Esophagus muscularis mucosa (tissue), 4 donors: ENCODE results near the gene GCNT4. TPM values are rescaled to one million over a fixed set of nuclear protein-coding genes. Genes with fewer than 3 reads are reported as not detected.

Experiments used
- DNase-seq: peaks from one replicate; pipeline ENCODE4 v3.0.0-alpha.2; 2017; ENCODE audit errors: extremely low spot score
- H3K27ac ChIP-seq, 4 donors: fragments of 200-600 bp; sonication (generic); replicated peaks in 1 of 4; 1 replicate in 3 of 4; 2 replicates in 1 of 4; pipeline ENCODE4 v1.5.1; 2016 to 2019; ENCODE audit warnings: mild to moderate bottlenecking in 1 of 4
- H3K27me3 ChIP-seq, 4 donors: fragments of 200-600 bp; sonication (generic); one replicate each; pipeline versions ENCODE4 v1.5.1 to v1.6.0; 2016 to 2019
- H3K36me3 ChIP-seq, 4 donors: fragments of 200-600 bp; sonication (generic); one replicate each; pipeline ENCODE4 v1.5.1; 2016 to 2019
- H3K4me1 ChIP-seq, 4 donors: fragments of 200-600 bp; sonication (generic); one replicate each; pipeline ENCODE4 v1.5.1; 2016 to 2019
- H3K4me3 ChIP-seq, 4 donors: fragments of 200-600 bp; sonication (generic); 1 replicate in 2 of 4; 2 replicates in 2 of 4; pipeline ENCODE4 v1.5.1; 2016 to 2019; ENCODE audit warnings: mild to moderate bottlenecking in 4 of 4, moderate library complexity in 1 of 4
- H3K9me3 ChIP-seq, 4 donors: fragments of 200-600 bp; sonication (generic); 1 replicate in 3 of 4; 2 replicates in 1 of 4; pipeline ENCODE4 v1.5.1; 2016 to 2019
- EP300 ChIP-seq: sonication (generic); formaldehyde crosslinking; IDR thresholded peaks from one replicate; pipeline ENCODE4 v1.6.1; 2017; ENCODE audit warnings: antibody characterized with exemption
- POLR2A ChIP-seq: fragments of 450-650 bp; IDR thresholded peaks from one replicate; pipeline ENCODE4 v1.6.1; 2017; ENCODE audit warnings: antibody characterized with exemption, moderate library complexity, mild to moderate bottlenecking, low read depth
- POLR2AphosphoS5 ChIP-seq, 2 donors: sonication (generic); formaldehyde crosslinking; IDR thresholded peaks; one replicate each; pipeline ENCODE4 v1.6.1; 2017; ENCODE audit warnings: antibody characterized with exemption in 2 of 2
- WGBS: methylation state at CpG from one replicate; pipeline ENCODE4 v1.1.5; 2018; 5-methylcytosine and 5-hydroxymethylcytosine counted together
- intact Hi-C: fragments of 100-400 bp; cut with DNase I; formaldehyde crosslinking; loops from one replicate; pipeline ENCODE4 v1.15.1; 2023
- total RNA-seq, 4 donors: library from RNA; depleted of rRNA; stranded (reverse); fragments of >200 nt; gene quantifications; one replicate each; pipeline versions ENCODE4 v1.1.0 to v1.2.1, GENCODE V29; 2016
- TF ChIP-seq, protein P1 (sequence below), 3 experiments: fragments of 200-600 bp in 2 of 3; fragments of 450-650 bp in 1 of 3; sonication (generic) in 2 of 3; IDR thresholded peaks; one replicate each; pipeline ENCODE4 v1.5.1; 2017 to 2019; ENCODE audit warnings: antibody characterized with exemption in 3 of 3, mild to moderate bottlenecking in 2 of 3, moderate library complexity in 1 of 3

The GCNT4 gene
- total RNA-seq, 4 donors from 2014 or later, result 3.6 to 7.8 (median 4.9) TPM

DNA sequence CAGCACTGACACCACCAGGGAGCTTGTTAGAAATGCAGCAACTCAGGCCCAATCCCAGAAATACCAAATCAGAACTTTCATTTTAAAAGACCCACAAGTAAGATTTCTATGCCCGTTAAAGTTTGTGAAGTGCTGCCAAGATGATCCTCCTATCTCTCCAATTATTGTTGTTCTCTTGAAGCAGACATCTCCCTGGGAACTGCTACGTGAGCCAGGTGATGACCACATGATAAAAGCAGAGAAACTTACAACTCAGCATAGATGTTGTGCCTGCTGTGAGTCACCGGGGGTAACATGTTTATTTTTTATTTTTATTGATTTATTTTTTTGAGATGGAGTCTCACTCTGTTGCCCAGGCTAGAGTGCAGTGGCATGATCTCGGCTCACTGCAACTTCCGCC is 34.4 kb downstream of the GCNT4 start:
- Histone ChIP-seq H3K4me1 (no peaks in the 10 kb centered on the region), H3K4me3 (no peak overlapping the region), H3K27ac (no peak overlapping the region), H3K36me3 (no peaks in the 10 kb centered on the region), H3K27me3 (no peaks in the 10 kb centered on the region), H3K9me3 (no peaks in the 10 kb centered on the region)
- intact Hi-C loops, result no loop called here
- TF ChIP-seq, protein P1, sequence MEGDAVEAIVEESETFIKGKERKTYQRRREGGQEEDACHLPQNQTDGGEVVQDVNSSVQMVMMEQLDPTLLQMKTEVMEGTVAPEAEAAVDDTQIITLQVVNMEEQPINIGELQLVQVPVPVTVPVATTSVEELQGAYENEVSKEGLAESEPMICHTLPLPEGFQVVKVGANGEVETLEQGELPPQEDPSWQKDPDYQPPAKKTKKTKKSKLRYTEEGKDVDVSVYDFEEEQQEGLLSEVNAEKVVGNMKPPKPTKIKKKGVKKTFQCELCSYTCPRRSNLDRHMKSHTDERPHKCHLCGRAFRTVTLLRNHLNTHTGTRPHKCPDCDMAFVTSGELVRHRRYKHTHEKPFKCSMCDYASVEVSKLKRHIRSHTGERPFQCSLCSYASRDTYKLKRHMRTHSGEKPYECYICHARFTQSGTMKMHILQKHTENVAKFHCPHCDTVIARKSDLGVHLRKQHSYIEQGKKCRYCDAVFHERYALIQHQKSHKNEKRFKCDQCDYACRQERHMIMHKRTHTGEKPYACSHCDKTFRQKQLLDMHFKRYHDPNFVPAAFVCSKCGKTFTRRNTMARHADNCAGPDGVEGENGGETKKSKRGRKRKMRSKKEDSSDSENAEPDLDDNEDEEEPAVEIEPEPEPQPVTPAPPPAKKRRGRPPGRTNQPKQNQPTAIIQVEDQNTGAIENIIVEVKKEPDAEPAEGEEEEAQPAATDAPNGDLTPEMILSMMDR (IDR thresholded peaks at IDR 0.05), result no peak
- no peak for TF ChIP-seq EP300
- no peak for TF ChIP-seq POLR2A
- TF ChIP-seq POLR2AphosphoS5 (IDR thresholded peaks at IDR 0.05), result no peak
- 75% methylated on average over 5 of the region's 5 CpGs for WGBS
- DNase-seq, result peak; percentile 72

DNA sequence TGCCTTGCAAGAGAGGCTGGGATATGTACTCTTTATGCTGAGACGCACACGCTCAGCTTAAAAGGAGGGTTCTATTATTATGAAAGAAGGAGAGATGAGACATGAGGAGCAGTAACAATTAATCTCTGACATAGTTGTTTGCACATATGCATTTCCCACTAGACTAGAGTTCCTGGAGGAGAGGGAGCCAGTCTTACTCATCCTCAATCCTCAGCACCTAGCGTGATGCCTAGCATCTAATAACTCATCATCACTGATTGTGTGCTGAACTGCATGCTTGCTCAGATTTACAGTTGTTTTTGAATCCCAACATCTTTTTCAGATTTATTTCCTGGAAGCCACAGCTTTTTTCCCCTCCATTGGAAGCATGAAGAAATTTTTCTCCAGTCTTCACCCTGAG is 35.5 kb downstream of the GCNT4 start:
- Histone ChIP-seq H3K36me3 (no peaks in the 10 kb centered on the region), H3K9me3 (no peaks in the 10 kb centered on the region), H3K4me3 (no peak overlapping the region), H3K27ac (no peak overlapping the region), H3K27me3 (no peaks in the 10 kb centered on the region), H3K4me1 (no peaks in the 10 kb centered on the region)
- TF ChIP-seq POLR2A (no peak), EP300 (no peak), POLR2AphosphoS5 (IDR thresholded peaks at IDR 0.05) (no peak)
- TF ChIP-seq, protein P1 (IDR thresholded peaks at IDR 0.05), result no peak
- WGBS, result 69% methylated on average over 3 of the region's 3 CpGs
- intact Hi-C loops, result no loop called here
- DNase-seq, result peak; percentile 50

DNA sequence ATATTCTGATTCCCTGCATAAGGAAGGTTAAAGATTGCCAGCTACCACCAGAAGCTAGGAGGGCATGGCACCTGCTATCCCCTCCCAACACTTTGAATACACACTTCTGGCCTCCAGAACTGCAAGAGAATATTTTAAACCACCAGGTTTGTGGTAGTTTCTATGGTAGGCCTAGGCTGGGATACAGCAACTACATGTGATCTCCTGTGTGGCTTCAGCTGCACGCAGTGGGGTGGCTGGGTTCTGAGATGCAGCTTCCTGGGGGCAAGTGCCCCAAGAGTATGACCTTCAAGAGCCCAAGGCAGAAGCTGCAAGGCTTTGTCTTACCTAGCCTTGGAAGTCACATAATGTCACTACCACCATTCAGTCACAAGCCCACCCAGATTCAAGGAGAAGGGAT is 39.6 kb downstream of the GCNT4 start:
- no peak overlapping the region for H3K4me3 ChIP-seq
- no peaks in the 10 kb centered on the region for H3K9me3 ChIP-seq
- peak; percentile 62 for DNase-seq
- H3K4me1 ChIP-seq, result no peaks in the 10 kb centered on the region
- intact Hi-C loops, result no loop called here
- TF ChIP-seq, protein P1 (IDR thresholded peaks at IDR 0.05), result no peak
- TF ChIP-seq POLR2A, result no peak
- no peak for TF ChIP-seq EP300
- TF ChIP-seq POLR2AphosphoS5 (IDR thresholded peaks at IDR 0.05), result no peak
- H3K36me3 ChIP-seq, result no peaks in the 10 kb centered on the region
- 100% methylated on average over 1 of the region's 1 CpG for WGBS
- H3K27me3 ChIP-seq, result no peaks in the 10 kb centered on the region
- H3K27ac ChIP-seq, result no peak overlapping the region

DNA sequence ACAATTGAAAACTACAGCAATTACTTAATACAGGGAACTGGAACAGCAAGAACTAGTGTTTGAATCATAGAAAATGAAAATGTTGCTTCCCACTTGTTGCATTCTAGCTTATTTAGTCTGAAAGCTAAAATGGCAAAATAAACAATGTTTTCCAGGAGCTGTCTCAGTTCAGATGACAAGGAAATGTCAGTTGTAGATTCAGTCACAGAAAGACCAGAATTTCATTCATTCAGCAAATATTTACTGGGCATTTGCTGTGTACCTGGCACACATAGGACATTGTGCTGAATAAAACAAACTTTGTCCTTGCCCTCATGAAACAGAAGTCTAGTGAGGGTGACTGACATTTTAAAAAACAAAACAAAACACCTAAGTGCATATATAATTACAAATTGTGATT is 41.5 kb downstream of the GCNT4 start:
- Histone ChIP-seq H3K27ac (no peak overlapping the region), H3K27me3 (no peaks in the 10 kb centered on the region), H3K4me3 (no peak overlapping the region), H3K9me3 (peaks cover 0 to 2% (median 1%) of the 10 kb centered on the region in 4 donors), H3K4me1 (no peaks in the 10 kb centered on the region), H3K36me3 (no peaks in the 10 kb centered on the region)
- DNase-seq, result no peak
- TF ChIP-seq EP300, result no peak
- TF ChIP-seq POLR2AphosphoS5 (IDR thresholded peaks at IDR 0.05), result no peak
- no peak for TF ChIP-seq POLR2A
- TF ChIP-seq, protein P1 (IDR thresholded peaks at IDR 0.05), result no peak
- intact Hi-C loops, result no loop called here
